Caco-2 (cell line): ENCODE measurements around the gene TIAM1. TPM values are rescaled to one million over a fixed set of nuclear protein-coding genes. Genes with fewer than 3 reads are reported as not detected.

Experiments
- BruUV-seq: library from RNA; stranded (reverse); fragments of 400-500 nt; replicated peaks from 2 replicates; lab custom pipeline; 2021; lab: Mats Ljungman, UMichigan
- CTCF ChIA-PET: fragments of 300-600 bp; sonication (Branson Sonifier 250); formaldehyde crosslinking; loops from one replicate; lab custom pipeline; 2022; ENCODE audit warnings: antibody characterized with exemption; lab: Charles Lee
- POLR2A ChIA-PET: fragments of 300-600 bp; sonication (Branson Sonifier 250); formaldehyde crosslinking; loops from one replicate; lab custom pipeline; 2022; ENCODE audit warnings: antibody characterized with exemption; lab: Charles Lee
- DNase-seq, 2 experiments: peaks; one replicate each; pipeline versions ENCODE4 v3.0.0 to v3.0.0-alpha.2; 2020 to 2022
- H3K27me3 ChIP-seq: replicated peaks from 2 replicates; pipeline ENCODE4 v1.6.0; 2011; ENCODE audit warnings: low read length; ENCODE audit not compliant: control insufficient read depth, insufficient read depth
- H3K36me3 ChIP-seq: 2 replicates; pipeline ENCODE4 v1.5.1; 2011; ENCODE audit warnings: low read length; ENCODE audit not compliant: control insufficient read depth, insufficient read depth
- H3K4me1 ChIP-seq: fragments of 250-450 bp; sonication (Bioruptor Pico); 2 replicates; pipeline ENCODE4 v1.5.1; 2020; ENCODE audit warnings: mild to moderate bottlenecking
- H3K4me3 ChIP-seq: 2 replicates; pipeline ENCODE4 v1.5.1; 2011; ENCODE audit warnings: low read depth, mild to moderate bottlenecking, control low read depth, low read length
- H3K9me3 ChIP-seq: fragments of 250-450 bp; sonication (Bioruptor Pico); 2 replicates; pipeline ENCODE4 v1.5.1; 2020; ENCODE audit warnings: mild to moderate bottlenecking, moderate library complexity
- H3K27ac Mint-ChIP-seq: one replicate; pipeline ENCODE4 v1.8.0; 2022; ENCODE audit warnings: mixed read lengths; ENCODE audit not compliant: unreplicated experiment
- H3K27me3 Mint-ChIP-seq: one replicate; pipeline ENCODE4 v1.8.0; 2022; ENCODE audit warnings: mixed read lengths; ENCODE audit not compliant: insufficient read depth, unreplicated experiment
- H3K36me3 Mint-ChIP-seq: one replicate; pipeline ENCODE4 v1.8.0; 2022; ENCODE audit warnings: mild to moderate bottlenecking, mixed read lengths; ENCODE audit not compliant: insufficient read depth, unreplicated experiment
- H3K4me1 Mint-ChIP-seq: one replicate; pipeline ENCODE4 v1.8.0; 2022; ENCODE audit warnings: low read depth, mixed read lengths; ENCODE audit not compliant: unreplicated experiment
- H3K4me3 Mint-ChIP-seq: one replicate; pipeline ENCODE4 v1.8.0; 2022; ENCODE audit warnings: mild to moderate bottlenecking, moderate library complexity, mixed read lengths; ENCODE audit not compliant: unreplicated experiment
- H3K9me3 Mint-ChIP-seq: one replicate; pipeline ENCODE4 v1.8.0; 2022; ENCODE audit warnings: mixed read lengths; ENCODE audit not compliant: unreplicated experiment
- CTCF ChIP-seq, 2 experiments: fragments of 200-600 bp in 1 of 2; IDR thresholded peaks; 1 replicate in 1 of 2; 2 replicates in 1 of 2; pipeline versions ENCODE4 v1.5.1 to v1.8.0; 2011 to 2022; ENCODE audit warnings: antibody characterized with exemption in 1 of 2, control low read depth in 1 of 2, inconsistent platforms in 1 of 2, low read depth in 1 of 2, low read length in 1 of 2, mild to moderate bottlenecking in 1 of 2, moderate library complexity in 1 of 2; ENCODE audit not compliant: insufficient read depth in 1 of 2, severe bottlenecking in 1 of 2, unreplicated experiment in 1 of 2
- intact Hi-C: fragments of 100-400 bp; cut with micrococcal nuclease; formaldehyde crosslinking; loops from one replicate; pipeline ENCODE4 v1.10.0; 2022; ENCODE audit not compliant: unreplicated experiment
- total RNA-seq: library from RNA; stranded (reverse); gene quantifications from 2 replicates; pipeline ENCODE4 v1.2.3, GENCODE V29; 2022

The TIAM1 gene
- total RNA-seq, 1 experiment from 2014 or later: 5.2 TPM

DNA sequence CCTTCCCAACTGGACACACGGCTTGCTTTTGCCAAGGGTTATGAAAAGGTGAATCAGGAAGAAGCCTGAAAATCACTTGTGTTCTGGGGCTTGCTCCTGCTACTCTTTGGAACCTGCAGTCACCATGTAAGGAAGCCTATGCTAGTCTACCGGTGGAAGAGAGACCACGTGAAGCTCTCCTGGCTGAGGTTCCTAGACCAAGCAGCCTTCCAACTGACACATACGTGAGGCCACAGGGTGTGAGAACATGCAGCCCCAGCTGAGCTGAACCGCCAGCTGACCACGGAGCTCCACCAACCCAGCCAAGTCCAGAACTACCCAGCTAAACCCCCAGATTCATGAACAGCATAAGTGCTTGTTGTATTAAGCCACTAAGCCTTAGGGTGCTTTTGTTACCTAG lies 233.0 kb downstream of the TIAM1 start:
- H3K9me3 Mint-ChIP-seq: peaks cover 8% of the 10 kb centered on the region
- Histone ChIP-seq H3K36me3 (no peaks in the 10 kb centered on the region), H3K4me1 (no peaks in the 10 kb centered on the region), H3K27me3 (no peaks in the 10 kb centered on the region), H3K9me3 (peaks cover 4% of the 10 kb centered on the region; the same call in 1 of the 2 replicates), H3K4me3 (no peak overlapping the region)
- POLR2A ChIA-PET: no interaction called here
- no peak overlapping the region for H3K27ac Mint-ChIP-seq
- no peaks in the 10 kb centered on the region for H3K36me3 Mint-ChIP-seq
- no peak overlapping the region for H3K4me3 Mint-ChIP-seq
- no peak for DNase-seq
- TF ChIP-seq CTCF (IDR thresholded peaks at IDR 0.05; ENCODE audit: insufficient read depth in 1 of 2, low read depth in 1 of 2, low read length in 1 of 2, severe bottlenecking in 1 of 2, unreplicated experiment in 1 of 2): no peak
- no TSS peak for BruUV-seq
- CTCF ChIA-PET: no interaction called here
- H3K4me1 Mint-ChIP-seq: no peaks in the 10 kb centered on the region
- H3K27me3 Mint-ChIP-seq: no peaks in the 10 kb centered on the region
- intact Hi-C loops: no loop called here

DNA sequence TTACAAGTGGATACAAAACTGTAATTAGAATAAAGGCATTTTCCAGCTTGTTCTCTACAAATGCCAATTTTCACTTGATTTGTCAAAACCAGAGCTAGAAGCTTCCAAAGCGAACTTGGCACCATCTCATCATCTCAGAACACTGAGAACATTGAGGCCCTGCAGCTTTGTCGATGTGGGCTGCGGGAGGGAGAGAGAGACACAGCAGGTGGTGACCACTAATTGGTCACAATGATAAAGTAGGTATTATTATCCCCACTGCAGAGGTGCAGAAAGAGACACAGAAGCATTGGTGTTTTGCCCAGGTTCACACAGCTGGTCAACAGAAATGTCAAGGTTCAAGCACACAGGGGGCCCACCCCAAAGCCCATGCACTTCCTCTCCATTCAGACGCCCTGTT lies 233.6 kb downstream of the TIAM1 start:
- H3K4me1 Mint-ChIP-seq: no peaks in the 10 kb centered on the region
- POLR2A ChIA-PET: no interaction called here
- H3K36me3 Mint-ChIP-seq: no peaks in the 10 kb centered on the region
- no peak overlapping the region for H3K4me3 ChIP-seq
- H3K36me3 ChIP-seq: no peaks in the 10 kb centered on the region
- H3K27me3 Mint-ChIP-seq: no peaks in the 10 kb centered on the region
- no peaks in the 10 kb centered on the region for H3K27me3 ChIP-seq
- peaks cover 10% of the 10 kb centered on the region for H3K9me3 Mint-ChIP-seq
- no TSS peak for BruUV-seq
- H3K27ac Mint-ChIP-seq: no peak overlapping the region
- no peak overlapping the region for H3K4me3 Mint-ChIP-seq
- CTCF ChIA-PET: no interaction called here
- intact Hi-C loops: no loop called here
- no peak for TF ChIP-seq CTCF (IDR thresholded peaks at IDR 0.05; ENCODE audit: insufficient read depth in 1 of 2, low read depth in 1 of 2, low read length in 1 of 2, severe bottlenecking in 1 of 2, unreplicated experiment in 1 of 2)
- DNase-seq: no peak
- H3K4me1 ChIP-seq: no peaks in the 10 kb centered on the region
- peaks cover 4% of the 10 kb centered on the region for H3K9me3 ChIP-seq

DNA sequence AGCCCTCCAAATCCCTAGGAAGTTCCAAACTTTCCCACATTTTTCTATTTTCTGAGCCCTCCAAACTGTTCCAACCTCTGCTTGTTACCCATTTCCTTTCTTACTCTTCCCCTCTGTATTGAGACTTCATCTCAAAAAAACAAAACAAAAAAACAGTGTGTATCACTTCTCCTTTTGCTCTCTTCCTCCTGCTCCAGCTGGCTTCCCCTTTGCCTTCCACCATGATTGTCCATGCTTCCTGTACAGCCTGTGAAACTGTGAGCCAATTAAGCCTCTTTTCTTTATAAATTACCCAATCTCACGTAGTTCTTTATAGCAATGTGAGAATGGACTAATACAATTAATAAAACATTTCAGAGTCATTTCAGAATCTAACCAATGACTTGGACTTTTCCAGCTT lies 236.2 kb downstream of the TIAM1 start:
- no peaks in the 10 kb centered on the region for H3K4me1 Mint-ChIP-seq
- no peak for DNase-seq
- no peaks in the 10 kb centered on the region for H3K36me3 ChIP-seq
- TF ChIP-seq CTCF (IDR thresholded peaks at IDR 0.05; ENCODE audit: insufficient read depth in 1 of 2, low read depth in 1 of 2, low read length in 1 of 2, severe bottlenecking in 1 of 2, unreplicated experiment in 1 of 2): no peak
- CTCF ChIA-PET: no interaction called here
- no TSS peak for BruUV-seq
- peaks cover 4% of the 10 kb centered on the region for H3K9me3 ChIP-seq
- no peak overlapping the region for H3K4me3 Mint-ChIP-seq
- POLR2A ChIA-PET: no interaction called here
- H3K27me3 ChIP-seq: no peaks in the 10 kb centered on the region; the same call in 1 of the 2 replicates
- H3K4me1 ChIP-seq: 0 out of 2 replicates have a peak, but pooled peaks cover 7% of the 10 kb centered on the region
- H3K9me3 Mint-ChIP-seq: peaks cover 23% of the 10 kb centered on the region
- H3K27ac Mint-ChIP-seq: no peak overlapping the region
- intact Hi-C loops: no loop called here
- no peak overlapping the region for H3K4me3 ChIP-seq
- no peaks in the 10 kb centered on the region for H3K36me3 Mint-ChIP-seq
- H3K27me3 Mint-ChIP-seq: no peaks in the 10 kb centered on the region
